Stimulated activated CD8-positive, alpha-beta memory T cell treated with anti-CD3 and anti-CD28 coated beads, Interleukin-12 subunit alpha, Interleukin-12 subunit beta, amount 100 ng/mL, for 1 hour (primary cell): ENCODE data around the gene ANKRD13B.

Source experiments
- DNase-seq: peaks from one replicate; pipeline ENCODE4 v3.0.0-alpha.2; 2020; ENCODE audit warnings: low read depth

ANKRD13B gene

GRCh38 chr17:29616300-29617048 is 23.5 kb downstream of the ANKRD13B start:
- no peak for DNase-seq

- peak; percentile 74 for DNase-seq
Measured at GRCh38 chr17:29617125-29617480, 24.2 kb downstream of the ANKRD13B start.

GRCh38 chr17:29617481-29618271 is 24.7 kb downstream of the ANKRD13B start:
- DNase-seq, result peak; percentile 75

GRCh38 chr17:29618272-29619065 is 25.5 kb downstream of the ANKRD13B start:
- no peak for DNase-seq

GRCh38 chr17:29619251-29619650 is 26.3 kb downstream of the ANKRD13B start:
- DNase-seq, result no peak

- no peak for DNase-seq
Measured at GRCh38 chr17:29620271-29620670, 27.3 kb downstream of the ANKRD13B start.

- DNase-seq, result no peak
Measured at GRCh38 chr17:29620779-29621500, 28.0 kb downstream of the ANKRD13B start.

- no peak for DNase-seq
Measured at GRCh38 chr17:29621751-29622194, 28.8 kb downstream of the ANKRD13B start.

- DNase-seq, result no peak
Measured at GRCh38 chr17:29622337-29623282, 29.7 kb downstream of the ANKRD13B start, which contains the start of gene CORO6. Gene CORO6, minus strand, starts transcription at chr17:29622912. Its CDS starts 1,491 bp downstream, at chr17:29621421.

GRCh38 chr17:29623283-29623647 is 30.3 kb downstream of the ANKRD13B start:
- DNase-seq, result no peak

GRCh38 chr17:29624586-29624985 is 31.7 kb downstream of the ANKRD13B start:
- no peak for DNase-seq

- no peak for DNase-seq
Measured at GRCh38 chr17:29625037-29625750, 32.3 kb downstream of the ANKRD13B start.

GRCh38 chr17:29627951-29628350 is 35.0 kb downstream of the ANKRD13B start:
- no peak for DNase-seq

- no peak for DNase-seq
Measured at GRCh38 chr17:29628644-29629043, 35.7 kb downstream of the ANKRD13B start.

- no peak for DNase-seq
Measured at GRCh38 chr17:29629839-29630238, 36.9 kb downstream of the ANKRD13B start.

- no peak for DNase-seq
Measured at GRCh38 chr17:29630630-29631193, 37.8 kb downstream of the ANKRD13B start.

GRCh38 chr17:29633886-29634285 is 41.0 kb downstream of the ANKRD13B start:
- DNase-seq, result no peak

GRCh38 chr17:29640413-29640812 is 47.5 kb downstream of the ANKRD13B start:
- no peak for DNase-seq

GRCh38 chr17:29640981-29641642 is 48.2 kb downstream of the ANKRD13B start:
- DNase-seq, result no peak
